Caco-2 (cell line): ENCODE results near the gene FOXN3. TPM values are rescaled to one million over a fixed set of nuclear protein-coding genes. Genes with fewer than 3 reads are reported as not detected.

ENCODE experiments used
- Bru-seq: library from RNA; stranded (reverse); fragments of 400-500 nt; gene quantifications from one replicate; lab custom pipeline; 2021; lab: Mats Ljungman, UMichigan
- BruChase-seq, 2 experiments: library from RNA; stranded (reverse); fragments of 400-500 nt; gene quantifications; one replicate each; lab custom pipeline; 2021; lab: Mats Ljungman, UMichigan
- BruUV-seq: library from RNA; stranded (reverse); fragments of 400-500 nt; replicated peaks from 2 replicates; lab custom pipeline; 2021; lab: Mats Ljungman, UMichigan
- CTCF ChIA-PET: fragments of 300-600 bp; sonication (Branson Sonifier 250); formaldehyde crosslinking; loops from one replicate; lab custom pipeline; 2022; ENCODE audit warnings: antibody characterized with exemption; lab: Charles Lee
- POLR2A ChIA-PET: fragments of 300-600 bp; sonication (Branson Sonifier 250); formaldehyde crosslinking; loops from one replicate; lab custom pipeline; 2022; ENCODE audit warnings: antibody characterized with exemption; lab: Charles Lee
- DNase-seq, 2 experiments: peaks; one replicate each; pipeline versions ENCODE4 v3.0.0 to v3.0.0-alpha.2; 2020 to 2022
- H3K27me3 ChIP-seq: replicated peaks from 2 replicates; pipeline ENCODE4 v1.6.0; 2011; ENCODE audit warnings: low read length; ENCODE audit not compliant: control insufficient read depth, insufficient read depth
- H3K36me3 ChIP-seq: 2 replicates; pipeline ENCODE4 v1.5.1; 2011; ENCODE audit warnings: low read length; ENCODE audit not compliant: control insufficient read depth, insufficient read depth
- H3K4me1 ChIP-seq: fragments of 250-450 bp; sonication (Bioruptor Pico); 2 replicates; pipeline ENCODE4 v1.5.1; 2020; ENCODE audit warnings: mild to moderate bottlenecking
- H3K4me3 ChIP-seq: 2 replicates; pipeline ENCODE4 v1.5.1; 2011; ENCODE audit warnings: low read depth, mild to moderate bottlenecking, control low read depth, low read length
- H3K9me3 ChIP-seq: fragments of 250-450 bp; sonication (Bioruptor Pico); 2 replicates; pipeline ENCODE4 v1.5.1; 2020; ENCODE audit warnings: mild to moderate bottlenecking, moderate library complexity
- H3K27ac Mint-ChIP-seq: one replicate; pipeline ENCODE4 v1.8.0; 2022; ENCODE audit warnings: mixed read lengths; ENCODE audit not compliant: unreplicated experiment
- H3K27me3 Mint-ChIP-seq: one replicate; pipeline ENCODE4 v1.8.0; 2022; ENCODE audit warnings: mixed read lengths; ENCODE audit not compliant: insufficient read depth, unreplicated experiment
- H3K36me3 Mint-ChIP-seq: one replicate; pipeline ENCODE4 v1.8.0; 2022; ENCODE audit warnings: mild to moderate bottlenecking, mixed read lengths; ENCODE audit not compliant: insufficient read depth, unreplicated experiment
- H3K4me1 Mint-ChIP-seq: one replicate; pipeline ENCODE4 v1.8.0; 2022; ENCODE audit warnings: low read depth, mixed read lengths; ENCODE audit not compliant: unreplicated experiment
- H3K4me3 Mint-ChIP-seq: one replicate; pipeline ENCODE4 v1.8.0; 2022; ENCODE audit warnings: mild to moderate bottlenecking, moderate library complexity, mixed read lengths; ENCODE audit not compliant: unreplicated experiment
- H3K9me3 Mint-ChIP-seq: one replicate; pipeline ENCODE4 v1.8.0; 2022; ENCODE audit warnings: mixed read lengths; ENCODE audit not compliant: unreplicated experiment
- CTCF ChIP-seq, 2 experiments: fragments of 200-600 bp in 1 of 2; IDR thresholded peaks; 1 replicate in 1 of 2; 2 replicates in 1 of 2; pipeline versions ENCODE4 v1.5.1 to v1.8.0; 2011 to 2022; ENCODE audit warnings: antibody characterized with exemption in 1 of 2, control low read depth in 1 of 2, inconsistent platforms in 1 of 2, low read depth in 1 of 2, low read length in 1 of 2, mild to moderate bottlenecking in 1 of 2, moderate library complexity in 1 of 2; ENCODE audit not compliant: insufficient read depth in 1 of 2, severe bottlenecking in 1 of 2, unreplicated experiment in 1 of 2
- intact Hi-C: fragments of 100-400 bp; cut with micrococcal nuclease; formaldehyde crosslinking; loops from one replicate; pipeline ENCODE4 v1.10.0; 2022; ENCODE audit not compliant: unreplicated experiment
- long read RNA-seq: library from polyadenylated mRNA; stranded (forward); transcript quantifications from one replicate; pipeline ENCODE4 v2.0.0, GENCODE V29; 2022
- total RNA-seq: library from RNA; stranded (reverse); gene quantifications from 2 replicates; pipeline ENCODE4 v1.2.3, GENCODE V29; 2022

The FOXN3 gene
- total RNA-seq, result 20.6 and 24.8 TPM in 2 replicates
- Bru-seq, nascent RNA, result percentile 70 among the genes with signal in this experiment
- BruChase-seq, experiment 1, labeled RNA remaining after a 2-hour chase, result percentile 67 among the genes with signal in this experiment
- BruChase-seq, experiment 2, labeled RNA remaining after a 6-hour chase, result percentile 70 among the genes with signal in this experiment
- long read RNA-seq, transcript FOXN3-214 (6 exons, 2,692 nt), result major isoform, 8 of 28 reads
- long read RNA-seq, partial matches to known transcripts, result 2 of 28 reads
- long read RNA-seq, other reads (novel, unspliced or antisense), result 18 of 28 reads

GRCh38 chr14:89417091-89417464, at the start of gene FOXN3:
TSS of gene FOXN3 (minus strand) at chr14:89417233. CDS start at chr14:89412476, 4,757 bp downstream.
- H3K27ac Mint-ChIP-seq, result peak within 1 kb of the TSS; percentile 83
- intact Hi-C loops, result loop anchor here (5.0 to 10.0 kb wide), 4 partner anchors 165 to 498 kb away; no protein-coding TSS in a partner anchor
- Histone ChIP-seq H3K4me1 (peaks cover 2% of the 10 kb centered on the region), H3K4me3 (peak within 1 kb of the TSS; percentile 88), H3K9me3 (no peaks in the 10 kb centered on the region), H3K27me3 (no peaks in the 10 kb centered on the region), H3K36me3 (no peaks in the 10 kb centered on the region)
- no peak for TF ChIP-seq CTCF (IDR thresholded peaks at IDR 0.05; ENCODE audit: insufficient read depth in 1 of 2, low read depth in 1 of 2, low read length in 1 of 2, severe bottlenecking in 1 of 2, unreplicated experiment in 1 of 2)
- H3K4me3 Mint-ChIP-seq, result peak within 1 kb of the TSS; percentile 88
- H3K4me1 Mint-ChIP-seq, result peaks cover 19% of the 10 kb centered on the region
- peak; percentile 90 to 94 for DNase-seq
- ChIA-PET CTCF (no interaction called here), POLR2A (no interaction called here)
- no peaks in the 10 kb centered on the region for H3K9me3 Mint-ChIP-seq
- H3K36me3 Mint-ChIP-seq, result peaks cover 19% of the 10 kb centered on the region
- no peaks in the 10 kb centered on the region for H3K27me3 Mint-ChIP-seq
- BruUV-seq, result no TSS peak

- Histone ChIP-seq H3K27me3 (no peaks in the 10 kb centered on the region), H3K36me3 (no peaks in the 10 kb centered on the region), H3K9me3 (no peaks in the 10 kb centered on the region), H3K4me3 (no peak overlapping the region), H3K4me1 (no peaks in the 10 kb centered on the region)
- H3K4me1 Mint-ChIP-seq, result no peaks in the 10 kb centered on the region
- ChIA-PET CTCF (no interaction called here), POLR2A (no interaction called here)
- no peaks in the 10 kb centered on the region for H3K9me3 Mint-ChIP-seq
- intact Hi-C loops, result no loop called here
- H3K36me3 Mint-ChIP-seq, result no peaks in the 10 kb centered on the region
- H3K27me3 Mint-ChIP-seq, result no peaks in the 10 kb centered on the region
- TF ChIP-seq CTCF (IDR thresholded peaks at IDR 0.05; ENCODE audit: insufficient read depth in 1 of 2, low read depth in 1 of 2, low read length in 1 of 2, severe bottlenecking in 1 of 2, unreplicated experiment in 1 of 2), result no peak
- no peak overlapping the region for H3K4me3 Mint-ChIP-seq
- no peak for DNase-seq
- H3K27ac Mint-ChIP-seq, result no peak overlapping the region
- BruUV-seq, result no TSS peak
These were observed 49.5 kb upstream of the FOXN3 start for GRCh38 chr14:89466484-89466883.

- no peaks in the 10 kb centered on the region for H3K27me3 Mint-ChIP-seq
These were observed 48.8 kb upstream of the FOXN3 start for GRCh38 chr14:89465876-89466275.

More at GRCh38 chr14:89465876-89466275, 48.8 kb upstream of the FOXN3 start:
- H3K9me3 ChIP-seq, result no peaks in the 10 kb centered on the region
- intact Hi-C loops, result no loop called here
- POLR2A ChIA-PET, result no interaction called here
- H3K4me1 Mint-ChIP-seq, result no peaks in the 10 kb centered on the region
- H3K9me3 Mint-ChIP-seq, result no peaks in the 10 kb centered on the region
- no TSS peak for BruUV-seq
- no peak for DNase-seq
- H3K36me3 Mint-ChIP-seq, result no peaks in the 10 kb centered on the region
- no peak overlapping the region for H3K27ac Mint-ChIP-seq
- no peaks in the 10 kb centered on the region for H3K4me1 ChIP-seq
- H3K36me3 ChIP-seq, result no peaks in the 10 kb centered on the region
- CTCF ChIA-PET, result interaction anchor here (0.5 kb wide), 1 partner anchor 279 kb away, joined by 3 read pairs; no protein-coding TSS in a partner anchor
- H3K4me3 Mint-ChIP-seq, result no peak overlapping the region
- H3K4me3 ChIP-seq, result no peak overlapping the region
- no peaks in the 10 kb centered on the region for H3K27me3 ChIP-seq
- no peak for TF ChIP-seq CTCF (IDR thresholded peaks at IDR 0.05; ENCODE audit: insufficient read depth in 1 of 2, low read depth in 1 of 2, low read length in 1 of 2, severe bottlenecking in 1 of 2, unreplicated experiment in 1 of 2)
